ENCODE measurements around the gene SOX11.

Gene SOX11

DNA sequence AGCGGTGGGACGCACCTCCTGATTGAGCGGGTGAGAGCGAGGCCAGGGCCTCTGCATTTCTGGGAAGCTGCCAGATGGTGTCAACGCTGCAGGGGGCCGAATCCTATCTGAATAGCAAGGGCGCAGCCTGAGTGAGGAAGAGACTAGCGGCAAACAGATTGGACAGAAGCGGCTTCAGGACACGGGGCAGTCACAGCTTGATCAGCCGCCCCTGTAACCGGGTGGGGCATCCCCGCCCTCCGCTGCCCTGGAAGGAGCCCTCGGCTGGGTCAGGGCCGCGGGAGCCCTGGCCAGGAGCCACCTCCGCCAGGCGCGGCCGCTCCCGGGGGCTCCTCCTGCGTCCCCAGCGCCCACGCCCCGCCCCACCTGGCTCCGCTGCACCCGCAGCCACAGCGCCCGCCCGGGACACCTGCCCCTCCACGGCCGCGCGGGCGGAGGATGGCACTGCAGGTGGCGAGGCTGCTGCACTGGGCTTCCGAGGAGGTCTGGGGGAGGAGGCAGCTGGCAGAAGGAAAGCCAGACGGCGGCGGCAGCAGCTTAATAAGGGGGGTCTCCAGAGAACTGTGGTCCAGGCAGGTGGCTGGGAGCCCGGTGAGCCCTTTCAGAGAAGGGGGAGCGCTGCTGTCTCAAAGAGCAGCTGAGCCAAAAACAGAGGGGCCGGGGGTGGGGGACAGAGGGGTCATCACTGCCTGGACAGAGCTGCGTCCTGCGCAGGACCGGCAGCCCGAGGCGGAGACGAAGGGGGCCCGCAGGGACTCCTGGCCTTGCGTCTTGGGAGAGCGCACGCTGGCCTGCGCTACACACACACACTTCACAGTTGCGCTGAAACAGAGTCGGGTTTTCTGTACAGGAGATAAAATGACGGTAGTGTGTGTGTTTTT, 18.8 kb upstream of the SOX11 start:
- Histone ChIP-seq H3K4me1 (ENCODE audit: control insufficient read depth, insufficient read depth, low read length) (no peaks in the 10 kb centered on the region), H3K4me3 (ENCODE audit: low read length) (no peak overlapping the region)

DNA sequence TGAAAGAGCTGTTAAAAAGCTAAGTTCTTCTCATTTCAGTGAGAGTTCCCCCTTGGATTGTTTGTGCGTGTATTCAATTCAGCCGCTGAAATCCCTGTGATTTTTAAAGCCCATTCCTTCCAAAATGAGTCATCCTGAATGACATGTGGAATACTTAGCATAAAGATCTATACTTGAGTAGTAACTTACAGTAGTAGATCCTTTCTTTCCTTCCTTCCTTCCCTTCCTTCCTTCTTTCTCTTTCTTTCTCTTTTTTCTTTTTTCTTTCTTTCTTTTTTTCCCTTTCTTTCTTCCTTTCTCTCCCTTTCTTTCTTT, 18.2 kb upstream of the SOX11 start:
- Histone ChIP-seq H3K36me3 (ENCODE audit: control insufficient read depth, insufficient read depth, low read length) (no peaks in the 10 kb centered on the region), H3K4me1 (ENCODE audit: control insufficient read depth, insufficient read depth, low read length) (no peaks in the 10 kb centered on the region), H3K9ac (ENCODE audit: low read length) (no peak overlapping the region), H3K9me3 (ENCODE audit: control insufficient read depth, low read length) (no peaks in the 10 kb centered on the region), H3K27me3 (ENCODE audit: control insufficient read depth, insufficient read depth, low read length) (peaks cover 23% of the 10 kb centered on the region), H3K4me3 (ENCODE audit: low read length) (no peak overlapping the region)

More for the DNA sequence above, 18.8 kb upstream of the SOX11 start:
- Histone ChIP-seq H3K9ac (ENCODE audit: low read length) (no peak overlapping the region), H3K36me3 (ENCODE audit: control insufficient read depth, insufficient read depth, low read length) (no peaks in the 10 kb centered on the region), H3K27me3 (ENCODE audit: control insufficient read depth, insufficient read depth, low read length) (peaks cover 23% of the 10 kb centered on the region), H3K9me3 (ENCODE audit: control insufficient read depth, low read length) (no peaks in the 10 kb centered on the region)

DNA sequence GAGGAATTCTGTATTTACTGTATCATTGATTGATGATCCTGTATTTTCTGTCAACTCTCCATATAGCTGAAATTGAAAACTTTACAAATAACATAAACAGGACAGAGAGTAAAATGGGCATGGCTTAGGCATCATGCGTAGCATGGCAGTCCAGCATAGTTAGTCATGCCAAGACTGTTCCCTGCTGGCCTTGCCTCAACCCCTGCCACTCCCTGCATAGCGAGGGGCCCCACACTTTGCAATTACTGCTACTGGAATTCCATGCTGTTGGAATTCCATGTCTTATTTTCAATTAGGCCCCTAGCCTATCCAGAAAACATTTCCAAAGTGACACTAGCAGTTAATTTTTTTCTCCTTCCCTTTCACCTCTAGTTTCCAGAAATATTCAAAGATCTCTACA, 15.1 kb upstream of the SOX11 start:
- Histone ChIP-seq H3K4me3 (ENCODE audit: low read length) (no peak overlapping the region), H3K36me3 (ENCODE audit: control insufficient read depth, insufficient read depth, low read length) (no peaks in the 10 kb centered on the region), H3K9me3 (ENCODE audit: control insufficient read depth, low read length) (no peaks in the 10 kb centered on the region), H3K4me1 (ENCODE audit: control insufficient read depth, insufficient read depth, low read length) (no peaks in the 10 kb centered on the region), H3K9ac (ENCODE audit: low read length) (no peak overlapping the region), H3K27me3 (ENCODE audit: control insufficient read depth, insufficient read depth, low read length) (peaks cover 23% of the 10 kb centered on the region)

DNA sequence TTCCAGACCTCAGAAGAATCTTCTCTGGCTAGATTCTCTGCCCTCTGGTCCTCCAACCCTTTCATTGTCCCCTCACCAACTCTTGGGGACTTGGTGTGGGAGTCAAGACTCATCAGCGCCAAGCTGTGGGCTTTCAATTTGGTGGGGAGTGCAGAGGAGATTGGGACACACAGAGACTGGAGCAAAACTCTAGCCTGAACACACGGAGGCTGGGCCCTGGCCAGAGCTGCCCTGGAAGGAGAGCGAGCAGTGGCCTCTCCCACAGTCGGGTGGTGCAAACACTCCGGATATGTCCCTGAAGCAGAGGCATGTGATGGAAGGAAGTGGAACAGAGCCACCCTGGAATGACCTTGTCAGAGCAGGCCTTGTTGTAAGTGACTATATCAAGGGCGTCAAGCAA, 8.7 kb upstream of the SOX11 start:
- peaks cover 4% of the 10 kb centered on the region for H3K27me3 ChIP-seq (ENCODE audit: control insufficient read depth, insufficient read depth, low read length)
- no peaks in the 10 kb centered on the region for H3K4me1 ChIP-seq (ENCODE audit: control insufficient read depth, insufficient read depth, low read length)
- H3K9ac ChIP-seq (ENCODE audit: low read length): no peak overlapping the region
- no peak overlapping the region for H3K4me3 ChIP-seq (ENCODE audit: low read length)
- H3K36me3 ChIP-seq (ENCODE audit: control insufficient read depth, insufficient read depth, low read length): no peaks in the 10 kb centered on the region
- H3K9me3 ChIP-seq (ENCODE audit: control insufficient read depth, low read length): no peaks in the 10 kb centered on the region

DNA sequence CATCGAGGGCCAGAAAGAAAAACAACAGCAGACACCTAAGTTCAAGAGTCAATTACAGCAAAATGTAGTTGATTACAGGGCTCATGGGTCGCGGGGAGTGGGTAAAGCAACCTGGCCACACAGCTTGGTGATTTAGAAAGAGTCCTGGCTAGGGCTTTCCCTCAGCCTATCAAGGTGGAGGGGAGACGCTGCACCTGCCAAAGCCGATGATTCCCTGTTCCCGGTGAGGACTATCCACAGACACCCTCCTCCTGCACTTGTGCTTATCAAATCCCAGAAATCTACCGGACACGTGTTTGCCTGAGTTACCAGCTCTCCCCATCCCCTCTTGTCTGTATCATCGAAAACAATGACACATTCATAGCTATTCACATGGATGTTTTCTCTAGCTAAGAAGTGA, 7.0 kb upstream of the SOX11 start:
- H3K9ac ChIP-seq (ENCODE audit: low read length): no peak overlapping the region
- H3K27me3 ChIP-seq (ENCODE audit: control insufficient read depth, insufficient read depth, low read length): peaks cover 4% of the 10 kb centered on the region
- no peaks in the 10 kb centered on the region for H3K4me1 ChIP-seq (ENCODE audit: control insufficient read depth, insufficient read depth, low read length)
- H3K9me3 ChIP-seq (ENCODE audit: control insufficient read depth, low read length): no peaks in the 10 kb centered on the region
- H3K36me3 ChIP-seq (ENCODE audit: control insufficient read depth, insufficient read depth, low read length): no peaks in the 10 kb centered on the region
- H3K4me3 ChIP-seq (ENCODE audit: low read length): no peak overlapping the region

DNA sequence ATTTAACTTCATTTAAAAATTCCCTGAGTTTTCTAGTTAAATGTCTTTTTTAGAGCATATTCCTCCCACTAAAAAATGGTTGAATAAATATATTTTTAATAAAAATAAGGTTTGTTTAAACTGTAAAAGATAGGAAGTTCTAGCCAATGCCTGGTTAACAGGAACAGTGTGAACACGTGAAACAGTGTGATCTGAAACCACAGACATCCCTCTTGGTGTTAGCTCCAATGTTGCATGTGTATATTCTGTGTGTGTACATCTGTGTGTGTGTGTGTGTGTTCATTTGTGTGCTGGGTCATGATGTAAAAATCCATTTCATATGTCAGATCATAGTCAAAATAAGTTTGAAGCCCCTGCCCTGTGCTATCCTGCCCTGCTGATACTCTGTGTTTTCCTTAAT, 6.1 kb upstream of the SOX11 start:
- no peak overlapping the region for H3K9ac ChIP-seq (ENCODE audit: low read length)
- peaks cover 11% of the 10 kb centered on the region for H3K27me3 ChIP-seq (ENCODE audit: control insufficient read depth, insufficient read depth, low read length)
- H3K36me3 ChIP-seq (ENCODE audit: control insufficient read depth, insufficient read depth, low read length): no peaks in the 10 kb centered on the region
- no peak overlapping the region for H3K4me3 ChIP-seq (ENCODE audit: low read length)
- H3K9me3 ChIP-seq (ENCODE audit: control insufficient read depth, low read length): no peaks in the 10 kb centered on the region
- H3K4me1 ChIP-seq (ENCODE audit: control insufficient read depth, insufficient read depth, low read length): no peaks in the 10 kb centered on the region

DNA sequence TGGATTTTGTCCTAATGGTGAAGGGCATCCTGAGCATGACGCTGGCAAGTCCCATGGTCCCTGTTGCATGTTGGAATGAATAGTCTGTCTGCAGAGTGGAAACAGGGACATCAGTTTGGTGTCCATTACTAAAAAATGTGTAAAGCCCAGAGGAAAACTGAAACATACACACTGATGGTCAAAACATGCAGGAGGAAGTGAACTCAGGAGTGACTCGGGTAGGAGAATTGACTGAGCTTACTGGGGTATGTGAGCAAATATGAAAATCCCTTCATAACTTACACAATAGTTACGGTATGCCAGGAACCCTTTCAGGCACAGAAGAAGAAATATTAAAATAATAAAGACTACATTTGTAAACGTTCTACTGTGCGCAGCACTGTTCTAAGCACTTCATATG, 5.6 kb upstream of the SOX11 start:
- no peak overlapping the region for H3K9ac ChIP-seq (ENCODE audit: low read length)
- H3K27me3 ChIP-seq (ENCODE audit: control insufficient read depth, insufficient read depth, low read length): peaks cover 16% of the 10 kb centered on the region
- no peaks in the 10 kb centered on the region for H3K4me1 ChIP-seq (ENCODE audit: control insufficient read depth, insufficient read depth, low read length)
- no peaks in the 10 kb centered on the region for H3K9me3 ChIP-seq (ENCODE audit: control insufficient read depth, low read length)
- H3K36me3 ChIP-seq (ENCODE audit: control insufficient read depth, insufficient read depth, low read length): no peaks in the 10 kb centered on the region
- no peak overlapping the region for H3K4me3 ChIP-seq (ENCODE audit: low read length)

DNA sequence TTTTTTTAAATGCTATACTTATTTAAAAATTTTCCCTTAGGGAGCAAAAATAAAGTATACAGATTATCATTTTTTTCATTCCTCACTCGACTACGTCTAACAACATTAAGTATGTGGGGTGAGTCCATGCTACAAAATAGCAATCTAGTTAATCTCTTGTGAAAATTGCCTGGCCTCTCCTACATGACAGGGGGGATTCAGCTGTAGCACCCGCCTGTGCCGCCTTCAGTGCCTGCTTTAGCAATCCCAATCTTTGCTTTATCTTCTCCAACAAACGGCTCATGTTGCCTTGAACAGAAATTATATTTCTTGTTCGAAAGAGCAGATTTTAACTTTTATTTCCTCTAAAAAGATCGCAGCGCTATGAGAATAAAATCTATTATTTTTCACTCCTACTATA, 2.4 kb upstream of the SOX11 start:
- peaks cover 42% of the 10 kb centered on the region for H3K27me3 ChIP-seq (ENCODE audit: control insufficient read depth, insufficient read depth, low read length)
- no peak overlapping the region for H3K4me3 ChIP-seq (ENCODE audit: low read length)
- peaks cover 6% of the 10 kb centered on the region for H3K4me1 ChIP-seq (ENCODE audit: control insufficient read depth, insufficient read depth, low read length)
- H3K9ac ChIP-seq (ENCODE audit: low read length): no peak overlapping the region
- no peaks in the 10 kb centered on the region for H3K36me3 ChIP-seq (ENCODE audit: control insufficient read depth, insufficient read depth, low read length)
- H3K9me3 ChIP-seq (ENCODE audit: control insufficient read depth, low read length): no peaks in the 10 kb centered on the region

DNA sequence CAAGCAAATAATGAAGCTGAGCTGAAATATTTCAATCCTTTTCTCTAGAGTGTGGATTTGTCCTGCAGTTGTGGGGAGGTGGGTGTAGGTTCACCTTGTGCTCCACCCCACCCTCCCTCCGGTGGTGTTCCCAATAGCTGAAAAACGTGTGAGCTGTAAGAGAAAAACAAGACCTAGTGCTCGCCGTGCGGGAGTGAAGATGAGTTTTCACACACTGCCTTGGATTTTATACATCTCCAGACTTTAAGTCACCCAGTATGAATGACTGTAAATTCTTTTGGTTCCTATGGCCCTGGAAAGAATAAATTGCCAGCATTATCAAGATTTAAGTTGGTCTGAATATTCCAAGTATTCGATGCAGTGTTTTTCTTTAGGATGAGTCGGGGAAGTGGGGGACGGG, 1.9 kb upstream of the SOX11 start:
- Histone ChIP-seq H3K4me1 (ENCODE audit: control insufficient read depth, insufficient read depth, low read length) (peaks cover 6% of the 10 kb centered on the region), H3K27me3 (ENCODE audit: control insufficient read depth, insufficient read depth, low read length) (peaks cover 47% of the 10 kb centered on the region), H3K9me3 (ENCODE audit: control insufficient read depth, low read length) (no peaks in the 10 kb centered on the region), H3K36me3 (ENCODE audit: control insufficient read depth, insufficient read depth, low read length) (no peaks in the 10 kb centered on the region), H3K4me3 (ENCODE audit: low read length) (no peak overlapping the region), H3K9ac (ENCODE audit: low read length) (no peak overlapping the region)

DNA sequence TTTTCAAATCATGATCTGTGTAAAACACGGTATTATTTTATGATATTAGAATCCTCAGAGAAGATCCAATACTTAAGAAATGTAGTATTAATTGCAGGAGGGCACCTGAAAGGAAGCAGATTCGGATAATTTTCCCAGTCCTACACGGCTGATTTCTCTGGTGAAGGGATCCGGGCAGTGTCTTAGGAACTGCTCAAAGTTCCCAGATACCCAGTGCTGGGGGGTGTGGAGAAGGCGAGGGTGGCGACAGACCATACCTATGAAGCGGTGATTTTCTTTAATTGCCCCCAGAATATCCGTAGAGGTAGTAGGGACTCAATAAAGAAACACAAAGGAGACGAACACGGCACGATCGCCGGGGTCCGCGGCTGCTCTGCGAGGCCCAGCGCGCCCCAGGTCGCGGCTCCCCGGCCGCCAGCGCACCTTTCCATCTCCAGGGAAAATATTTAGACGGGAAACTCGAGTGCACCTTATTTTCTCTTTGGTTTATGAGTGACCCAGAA, 1.4 kb upstream of the SOX11 start:
- peaks cover 52% of the 10 kb centered on the region for H3K27me3 ChIP-seq (ENCODE audit: control insufficient read depth, insufficient read depth, low read length)

DNA sequence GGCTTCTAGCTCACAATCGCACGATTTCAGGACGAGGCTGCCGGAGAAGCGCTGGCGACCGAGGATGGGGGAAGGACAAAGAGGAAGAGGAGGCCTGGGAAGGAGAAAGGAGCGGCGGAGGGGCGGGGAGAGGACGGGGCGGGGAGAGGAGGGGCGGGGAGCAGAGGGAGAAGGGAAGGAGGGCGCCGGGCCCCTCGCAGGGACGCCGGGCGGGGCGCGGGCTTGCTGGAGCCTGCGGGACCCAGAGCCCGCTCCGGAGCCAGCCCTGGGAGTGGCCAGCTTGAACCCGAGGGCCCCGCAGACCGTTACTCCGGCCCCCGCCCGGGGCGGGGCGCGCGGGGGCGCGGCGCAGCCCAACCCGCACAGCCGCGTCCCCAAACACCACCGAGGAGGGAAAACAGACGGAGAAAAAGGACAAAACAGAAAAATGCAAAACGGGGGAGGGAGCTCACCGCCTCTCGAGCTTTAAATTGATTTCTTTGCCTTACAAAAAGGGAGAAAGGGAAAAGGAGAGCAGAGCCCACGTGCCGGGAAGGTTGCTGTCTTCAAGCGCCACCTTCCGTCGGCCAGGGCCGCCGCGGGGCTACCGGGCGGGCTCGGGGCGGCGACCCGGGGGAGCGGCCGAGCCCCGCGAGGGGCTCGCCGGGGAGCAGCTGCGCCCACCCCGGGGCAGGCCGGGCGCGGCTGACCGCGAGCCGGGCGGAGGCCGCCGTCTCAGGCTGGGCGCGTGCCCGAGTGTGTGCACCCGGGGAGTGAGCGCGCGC, 781 bp upstream of the SOX11 start:
- H3K9ac ChIP-seq (ENCODE audit: low read length): no peak overlapping the region
- no peaks in the 10 kb centered on the region for H3K9me3 ChIP-seq (ENCODE audit: control insufficient read depth, low read length)
- H3K4me3 ChIP-seq (ENCODE audit: low read length): no peak overlapping the region
- H3K4me1 ChIP-seq (ENCODE audit: control insufficient read depth, insufficient read depth, low read length): peaks cover 6% of the 10 kb centered on the region
- no peaks in the 10 kb centered on the region for H3K36me3 ChIP-seq (ENCODE audit: control insufficient read depth, insufficient read depth, low read length)
- H3K27me3 ChIP-seq (ENCODE audit: control insufficient read depth, insufficient read depth, low read length): peaks cover 57% of the 10 kb centered on the region

More for the DNA sequence above, 1.4 kb upstream of the SOX11 start:
- no peaks in the 10 kb centered on the region for H3K36me3 ChIP-seq (ENCODE audit: control insufficient read depth, insufficient read depth, low read length)
- H3K4me3 ChIP-seq (ENCODE audit: low read length): no peak overlapping the region
- H3K9ac ChIP-seq (ENCODE audit: low read length): no peak overlapping the region
- H3K9me3 ChIP-seq (ENCODE audit: control insufficient read depth, low read length): no peaks in the 10 kb centered on the region
- H3K4me1 ChIP-seq (ENCODE audit: control insufficient read depth, insufficient read depth, low read length): peaks cover 6% of the 10 kb centered on the region

DNA sequence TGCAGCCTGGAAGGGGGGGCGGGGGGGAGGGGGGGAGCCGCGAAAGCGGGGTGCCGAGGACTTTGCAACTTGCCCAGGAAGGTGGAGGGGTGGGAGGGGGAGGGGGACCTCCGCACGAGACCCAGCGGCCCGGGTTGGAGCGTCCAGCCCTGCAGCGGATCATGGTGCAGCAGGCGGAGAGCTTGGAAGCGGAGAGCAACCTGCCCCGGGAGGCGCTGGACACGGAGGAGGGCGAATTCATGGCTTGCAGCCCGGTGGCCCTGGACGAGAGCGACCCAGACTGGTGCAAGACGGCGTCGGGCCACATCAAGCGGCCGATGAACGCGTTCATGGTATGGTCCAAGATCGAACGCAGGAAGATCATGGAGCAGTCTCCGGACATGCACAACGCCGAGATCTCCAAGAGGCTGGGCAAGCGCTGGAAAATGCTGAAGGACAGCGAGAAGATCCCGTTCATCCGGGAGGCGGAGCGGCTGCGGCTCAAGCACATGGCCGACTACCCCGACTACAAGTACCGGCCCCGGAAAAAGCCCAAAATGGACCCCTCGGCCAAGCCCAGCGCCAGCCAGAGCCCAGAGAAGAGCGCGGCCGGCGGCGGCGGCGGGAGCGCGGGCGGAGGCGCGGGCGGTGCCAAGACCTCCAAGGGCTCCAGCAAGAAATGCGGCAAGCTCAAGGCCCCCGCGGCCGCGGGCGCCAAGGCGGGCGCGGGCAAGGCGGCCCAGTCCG, 540 bp downstream of the SOX11 start:
- Histone ChIP-seq H3K9ac (ENCODE audit: low read length) (no peak overlapping the region), H3K4me1 (ENCODE audit: control insufficient read depth, insufficient read depth, low read length) (peaks cover 6% of the 10 kb centered on the region), H3K27me3 (ENCODE audit: control insufficient read depth, insufficient read depth, low read length) (peaks cover 66% of the 10 kb centered on the region)

More for the DNA sequence above, 540 bp downstream of the SOX11 start:
- H3K9me3 ChIP-seq (ENCODE audit: control insufficient read depth, low read length): no peaks in the 10 kb centered on the region
- no peak overlapping the region for H3K4me3 ChIP-seq (ENCODE audit: low read length)
- H3K36me3 ChIP-seq (ENCODE audit: control insufficient read depth, insufficient read depth, low read length): no peaks in the 10 kb centered on the region
